ENCODE data around the gene KRT79. TPM values are rescaled to one million over a fixed set of nuclear protein-coding genes. Genes with fewer than 3 reads are reported as not detected.
A peak's percentile ranks its signal among the peaks of the same experiment; 100 is the strongest.

The KRT79 gene
- total RNA-seq, 1 donor from 2014 or later, result not detected

- H3K4me1 ChIP-seq, result peaks cover 0 to 3% of the 10 kb centered on the region in 2 donors
- H3K9me3 ChIP-seq, result no peaks in the 10 kb centered on the region
- DNase-seq (ENCODE audit: low spot score in 2 of 2), result no peak
- intact Hi-C loops (cut with DNase I), result no loop called here
- H3K36me3 ChIP-seq, result no peaks in the 10 kb centered on the region
- H3K4me3 ChIP-seq, result no peak overlapping the region
- H3K27ac ChIP-seq, result no peak overlapping the region
- no peak for TF ChIP-seq CTCF (IDR thresholded peaks at IDR 0.05)
- H3K27me3 ChIP-seq, result no peaks in the 10 kb centered on the region
These were observed 9.2 kb downstream of the KRT79 start for GRCh38 chr12:52824741-52825410.

- no peak for TF ChIP-seq CTCF (IDR thresholded peaks at IDR 0.05)
- intact Hi-C loops (cut with DNase I), result no loop called here
- Histone ChIP-seq H3K27ac (no peak overlapping the region), H3K36me3 (no peaks in the 10 kb centered on the region), H3K9me3 (no peaks in the 10 kb centered on the region), H3K27me3 (no peaks in the 10 kb centered on the region), H3K4me1 (peaks cover 0 to 3% of the 10 kb centered on the region in 2 donors), H3K4me3 (no peak overlapping the region)
- no peak for DNase-seq (ENCODE audit: low spot score in 2 of 2)
These were observed 10.2 kb downstream of the KRT79 start for GRCh38 chr12:52823761-52824450.

- Histone ChIP-seq H3K9me3 (no peaks in the 10 kb centered on the region), H3K27ac (no peak overlapping the region), H3K27me3 (no peaks in the 10 kb centered on the region), H3K4me3 (no peak overlapping the region), H3K4me1 (peaks cover 0 to 3% of the 10 kb centered on the region in 2 donors), H3K36me3 (no peaks in the 10 kb centered on the region)
- TF ChIP-seq CTCF (IDR thresholded peaks at IDR 0.05), result no peak
- no peak for DNase-seq (ENCODE audit: low spot score in 2 of 2)
- intact Hi-C loops (cut with DNase I), result no loop called here
These were observed 11.2 kb downstream of the KRT79 start for GRCh38 chr12:52822771-52823510.

GRCh38 chr12:52821826-52822660, 12.1 kb downstream of the KRT79 start:
- intact Hi-C loops (cut with DNase I), result no loop called here
- Histone ChIP-seq H3K9me3 (no peaks in the 10 kb centered on the region), H3K4me1 (peaks cover 0 to 3% of the 10 kb centered on the region in 2 donors), H3K36me3 (no peaks in the 10 kb centered on the region), H3K4me3 (no peak overlapping the region), H3K27ac (peak overlapping the region in 1 of 2 donors; percentile 18), H3K27me3 (no peaks in the 10 kb centered on the region)
- TF ChIP-seq CTCF (IDR thresholded peaks at IDR 0.05), result no peak
- no peak for DNase-seq (ENCODE audit: low spot score in 2 of 2)

- Histone ChIP-seq H3K4me1 (peaks cover 0 to 3% of the 10 kb centered on the region in 2 donors), H3K27me3 (no peaks in the 10 kb centered on the region), H3K27ac (no peak overlapping the region), H3K9me3 (no peaks in the 10 kb centered on the region), H3K36me3 (no peaks in the 10 kb centered on the region), H3K4me3 (no peak overlapping the region)
- intact Hi-C loops (cut with DNase I), result no loop called here
- no peak for DNase-seq (ENCODE audit: low spot score in 2 of 2)
- TF ChIP-seq CTCF (IDR thresholded peaks at IDR 0.05), result no peak
These were observed 12.9 kb downstream of the KRT79 start for GRCh38 chr12:52821071-52821730.
